ENCODE measurements around the gene THEM4. TPM values are rescaled to one million over a fixed set of nuclear protein-coding genes. Genes with fewer than 3 reads are reported as not detected.

The THEM4 gene
- total RNA-seq, 2 donors from 2014 or later: 7.7 to 23.3 TPM

- Histone ChIP-seq H3K4me3 (peak overlapping the region; percentile 77), H3K9me3 (no peaks in the 10 kb centered on the region), H3K27ac (no peak overlapping the region), H3K4me1 (ENCODE audit: control insufficient read depth in 1 of 2, low read depth in 2 of 2) (peaks cover 14 to 30% of the 10 kb centered on the region in 2 donors), H3K36me3 (no peaks in the 10 kb centered on the region), H3K27me3 (replicated peaks; ENCODE audit: insufficient read depth) (no peaks in the 10 kb centered on the region)
- ATAC-seq (ENCODE audit: insufficient number of reproducible peaks, low FRiP score, low read depth) (no peak), DNase-seq (ENCODE audit: low spot score) (no peak)
- TF ChIP-seq, protein P1, sequence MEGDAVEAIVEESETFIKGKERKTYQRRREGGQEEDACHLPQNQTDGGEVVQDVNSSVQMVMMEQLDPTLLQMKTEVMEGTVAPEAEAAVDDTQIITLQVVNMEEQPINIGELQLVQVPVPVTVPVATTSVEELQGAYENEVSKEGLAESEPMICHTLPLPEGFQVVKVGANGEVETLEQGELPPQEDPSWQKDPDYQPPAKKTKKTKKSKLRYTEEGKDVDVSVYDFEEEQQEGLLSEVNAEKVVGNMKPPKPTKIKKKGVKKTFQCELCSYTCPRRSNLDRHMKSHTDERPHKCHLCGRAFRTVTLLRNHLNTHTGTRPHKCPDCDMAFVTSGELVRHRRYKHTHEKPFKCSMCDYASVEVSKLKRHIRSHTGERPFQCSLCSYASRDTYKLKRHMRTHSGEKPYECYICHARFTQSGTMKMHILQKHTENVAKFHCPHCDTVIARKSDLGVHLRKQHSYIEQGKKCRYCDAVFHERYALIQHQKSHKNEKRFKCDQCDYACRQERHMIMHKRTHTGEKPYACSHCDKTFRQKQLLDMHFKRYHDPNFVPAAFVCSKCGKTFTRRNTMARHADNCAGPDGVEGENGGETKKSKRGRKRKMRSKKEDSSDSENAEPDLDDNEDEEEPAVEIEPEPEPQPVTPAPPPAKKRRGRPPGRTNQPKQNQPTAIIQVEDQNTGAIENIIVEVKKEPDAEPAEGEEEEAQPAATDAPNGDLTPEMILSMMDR (IDR thresholded peaks at IDR 0.05): no peak
Measured at GRCh38 chr1:151837884-151838221, 71.5 kb downstream of the THEM4 start.

DNA sequence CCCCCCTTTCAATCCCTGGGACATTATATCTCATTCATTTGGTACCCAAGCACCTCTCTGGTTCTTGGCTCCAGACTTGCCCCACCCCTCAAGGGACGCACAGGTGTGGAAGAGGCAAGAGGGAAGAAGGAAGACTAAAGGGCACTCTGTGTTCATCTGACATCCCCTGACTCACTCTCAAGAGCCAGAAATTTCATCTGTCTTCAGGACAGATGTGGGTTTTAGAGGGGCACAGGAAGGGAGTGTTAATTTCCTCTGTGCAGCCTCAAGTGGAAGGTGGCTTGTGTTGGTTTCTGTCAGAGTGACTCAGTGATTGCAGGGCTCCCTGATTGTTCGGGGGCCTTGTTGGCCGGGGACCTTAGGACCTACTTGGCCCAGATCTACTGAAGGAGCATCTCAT lies 72.1 kb downstream of the THEM4 start:
- no peak for DNase-seq (ENCODE audit: low spot score)
- TF ChIP-seq, protein P1 (IDR thresholded peaks at IDR 0.05): no peak
- H3K4me3 ChIP-seq: no peak overlapping the region
- ATAC-seq (ENCODE audit: insufficient number of reproducible peaks, low FRiP score, low read depth): no peak
- H3K27me3 ChIP-seq (replicated peaks; ENCODE audit: insufficient read depth): no peaks in the 10 kb centered on the region
- H3K27ac ChIP-seq: no peak overlapping the region
- no peaks in the 10 kb centered on the region for H3K36me3 ChIP-seq
- peaks cover 14 to 30% of the 10 kb centered on the region in 2 donors for H3K4me1 ChIP-seq (ENCODE audit: control insufficient read depth in 1 of 2, low read depth in 2 of 2)
- H3K9me3 ChIP-seq: no peaks in the 10 kb centered on the region

DNA sequence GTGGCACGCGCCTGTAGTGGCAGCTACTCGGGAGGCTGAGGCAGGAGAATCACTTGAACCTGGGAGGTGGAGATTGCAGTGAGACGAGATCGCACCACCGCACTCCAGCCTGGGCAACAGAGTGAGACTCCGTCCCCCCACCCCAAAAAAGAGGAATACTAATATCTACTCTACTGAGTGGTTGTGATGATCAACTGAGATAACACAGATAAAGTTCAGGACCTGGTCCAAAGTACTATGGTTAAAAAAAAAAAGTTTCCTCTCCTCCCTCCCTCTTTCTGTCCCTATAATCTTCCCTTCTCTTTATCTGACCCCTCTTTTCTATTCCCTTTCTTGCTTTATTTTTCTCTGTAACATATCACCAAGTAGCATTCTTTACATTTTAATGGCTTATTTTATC lies 73.7 kb downstream of the THEM4 start:
- H3K27me3 ChIP-seq (replicated peaks; ENCODE audit: insufficient read depth): no peaks in the 10 kb centered on the region
- ATAC-seq (ENCODE audit: insufficient number of reproducible peaks, low FRiP score, low read depth): no peak
- TF ChIP-seq, protein P1 (IDR thresholded peaks at IDR 0.05): no peak
- no peaks in the 10 kb centered on the region for H3K36me3 ChIP-seq
- no peaks in the 10 kb centered on the region for H3K9me3 ChIP-seq
- DNase-seq (ENCODE audit: low spot score): no peak
- no peak overlapping the region for H3K4me3 ChIP-seq
- H3K27ac ChIP-seq: no peak overlapping the region
- peaks cover 14 to 30% of the 10 kb centered on the region in 2 donors for H3K4me1 ChIP-seq (ENCODE audit: control insufficient read depth in 1 of 2, low read depth in 2 of 2)

- H3K4me3 ChIP-seq: no peak overlapping the region
- no peaks in the 10 kb centered on the region for H3K27me3 ChIP-seq (replicated peaks; ENCODE audit: insufficient read depth)
- no peaks in the 10 kb centered on the region for H3K36me3 ChIP-seq
- DNase-seq (ENCODE audit: low spot score) (no peak), ATAC-seq (ENCODE audit: insufficient number of reproducible peaks, low FRiP score, low read depth) (no peak)
- no peak overlapping the region for H3K27ac ChIP-seq
- H3K4me1 ChIP-seq (ENCODE audit: control insufficient read depth in 1 of 2, low read depth in 2 of 2): peaks cover 7 to 20% of the 10 kb centered on the region in 2 donors
- H3K9me3 ChIP-seq: no peaks in the 10 kb centered on the region
- TF ChIP-seq, protein P1 (IDR thresholded peaks at IDR 0.05): no peak
Measured at GRCh38 chr1:151834239-151834638, 75.1 kb downstream of the THEM4 start.

DNA sequence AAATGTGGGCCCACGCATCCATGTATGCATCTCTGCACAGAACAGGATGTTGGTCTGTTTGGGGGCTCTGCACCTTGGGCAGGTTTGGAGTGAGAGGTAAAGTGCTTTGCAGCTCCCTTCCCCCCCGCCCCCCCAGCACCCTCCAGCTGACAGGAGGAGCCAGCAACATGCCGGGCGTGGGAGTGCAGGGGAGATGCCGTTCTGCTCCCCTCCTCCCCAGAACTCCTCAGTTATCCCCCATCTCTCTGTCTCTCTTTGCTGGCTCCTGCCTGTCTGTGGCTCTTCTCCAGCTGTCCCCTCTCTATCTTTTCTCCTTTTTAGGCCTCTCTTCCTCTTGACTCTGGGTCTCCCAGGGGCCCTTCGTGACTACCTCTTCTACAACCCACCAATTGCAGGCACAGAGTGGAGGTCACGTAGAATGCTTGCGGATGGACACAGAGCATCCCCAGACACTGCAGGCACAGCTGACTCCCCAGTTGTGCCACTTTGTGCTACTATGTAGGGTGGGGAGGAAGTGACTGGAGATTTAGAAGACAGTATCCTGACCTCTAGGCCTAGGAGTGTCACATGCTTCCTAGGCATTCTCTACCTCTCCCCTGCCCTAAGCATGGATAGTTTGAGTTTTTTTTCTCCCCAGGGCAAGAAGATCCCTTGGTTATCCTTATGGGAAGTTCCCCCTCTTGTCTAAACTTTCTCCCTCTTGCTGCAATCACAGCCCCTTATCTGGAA lies 76.0 kb downstream of the THEM4 start:
- TF ChIP-seq, protein P1 (IDR thresholded peaks at IDR 0.05): no peak
- no peaks in the 10 kb centered on the region for H3K9me3 ChIP-seq
- H3K4me1 ChIP-seq (ENCODE audit: control insufficient read depth in 1 of 2, low read depth in 2 of 2): peaks cover 0 to 11% of the 10 kb centered on the region in 2 donors
- H3K4me3 ChIP-seq: no peak overlapping the region
- DNase-seq (ENCODE audit: low spot score) (no peak), ATAC-seq (ENCODE audit: insufficient number of reproducible peaks, low FRiP score, low read depth) (no peak)
- no peaks in the 10 kb centered on the region for H3K36me3 ChIP-seq
- H3K27me3 ChIP-seq (replicated peaks; ENCODE audit: insufficient read depth): no peaks in the 10 kb centered on the region
- no peak overlapping the region for H3K27ac ChIP-seq
